Mammary epithelial cell (primary cell): ENCODE measurements around the gene TMEM135.

ENCODE experiments used
- CTCF ChIP-seq, 2 donors: IDR thresholded peaks in 1 of 2; conservative IDR thresholded peaks in 1 of 2; 2 replicates each; pipeline ENCODE4 v1.5.1; 2011 to 2012; ENCODE audit warnings: inconsistent platforms in 2 of 2, low read length in 2 of 2, mild to moderate bottlenecking in 2 of 2, control low read depth in 1 of 2, low read depth in 1 of 2; ENCODE audit not compliant: insufficient read depth in 1 of 2; ENCODE audit errors: extremely low read depth in 1 of 2
- EZH2 ChIP-seq: IDR thresholded peaks from 2 replicates; pipeline ENCODE4 v1.6.1; 2012; ENCODE audit warnings: low read length, inconsistent platforms, borderline replicate concordance

DNA sequence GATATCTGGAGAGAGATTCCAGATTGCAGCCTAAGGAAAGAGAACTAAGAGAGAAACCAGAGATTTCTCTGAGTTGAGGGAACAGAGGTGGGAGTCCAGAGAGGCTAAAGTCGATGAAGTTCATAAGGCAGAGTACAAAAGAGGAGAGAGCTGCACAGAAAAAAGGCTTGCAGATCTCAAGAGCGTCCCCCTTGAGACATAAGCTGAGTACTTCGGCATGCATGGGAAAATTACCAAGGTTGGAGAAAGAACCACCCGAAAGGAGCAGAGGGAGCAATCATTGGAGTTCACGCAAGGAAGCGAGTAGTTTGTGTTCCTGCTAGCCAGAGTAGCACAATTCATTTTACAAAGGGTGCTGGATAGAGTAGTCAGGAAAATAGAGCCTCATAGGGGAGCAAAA is 293.5 kb downstream of the TMEM135 start:
- TF ChIP-seq CTCF (conservative IDR thresholded peaks at IDR 0.05 in 1 of 2, IDR thresholded peaks at IDR 0.05 in 1 of 2; ENCODE audit: extremely low read depth in 1 of 2, insufficient read depth in 1 of 2, low read depth in 1 of 2, low read length in 2 of 2) = no peak
- TF ChIP-seq EZH2 = no peak
